GM23338 (cell line): ENCODE data around the gene NPDC1.

ENCODE experiments used
- CREB1 ChIP-seq: fragments of 250-450 bp; sonication (Bioruptor Pico); IDR thresholded peaks from 2 replicates; pipeline ENCODE4 v1.5.0; 2020; ENCODE audit warnings: low read depth, mild to moderate bottlenecking, moderate library complexity
- CTCF ChIP-seq, 2 experiments: fragments of 200-600 bp in 1 of 2; sonication (generic) in 1 of 2; conservative IDR thresholded peaks; 2 replicates each; pipeline versions ENCODE4 v1.5.1 to v1.6.1; 2016 to 2017; ENCODE audit warnings: antibody characterized with exemption in 2 of 2, low read depth in 2 of 2, mild to moderate bottlenecking in 2 of 2, moderate library complexity in 1 of 2
- EZH2 ChIP-seq: fragments of 200-600 bp; sonication (generic); IDR thresholded peaks from one replicate; pipeline ENCODE4 v1.8.0; 2017; ENCODE audit warnings: antibody characterized with exemption, mild to moderate bottlenecking, low read depth; ENCODE audit not compliant: unreplicated experiment
- EZH2phosphoT487 ChIP-seq: fragments of 200-600 bp; sonication (generic); IDR thresholded peaks from one replicate; pipeline ENCODE4 v1.8.1; 2018; ENCODE audit warnings: antibody characterized with exemption; ENCODE audit not compliant: unreplicated experiment
- JUNB ChIP-seq: IDR thresholded peaks from one replicate; pipeline ENCODE4 v1.6.1; 2016; ENCODE audit warnings: antibody characterized with exemption; ENCODE audit not compliant: unreplicated experiment
- POLR2AphosphoS5 ChIP-seq: IDR thresholded peaks from 2 replicates; pipeline ENCODE4 v1.6.1; 2016; ENCODE audit warnings: antibody characterized with exemption, low read depth
- STAT1 ChIP-seq: IDR thresholded peaks from one replicate; pipeline ENCODE4 v1.6.1; 2016; ENCODE audit warnings: antibody characterized with exemption; ENCODE audit not compliant: unreplicated experiment
- ZNF114 ChIP-seq: fragments of 250-450 bp; sonication (Bioruptor Pico); IDR thresholded peaks from 2 replicates; pipeline ENCODE4 v1.5.0; 2020; ENCODE audit warnings: mild to moderate bottlenecking, moderate library complexity
- ZNF331 ChIP-seq: fragments of 250-450 bp; sonication (Bioruptor Pico); IDR thresholded peaks from 2 replicates; pipeline ENCODE4 v1.5.0; 2020; ENCODE audit warnings: low read depth, mild to moderate bottlenecking, moderate library complexity
- TF ChIP-seq, protein P1 (sequence below): IDR thresholded peaks from one replicate; pipeline ENCODE4 v1.6.1; 2018; ENCODE audit warnings: antibody characterized with exemption; ENCODE audit not compliant: unreplicated experiment
- TF ChIP-seq, protein P2 (sequence below): IDR thresholded peaks from 2 replicates; pipeline ENCODE4 v1.6.1; 2016; ENCODE audit warnings: antibody characterized with exemption

DNA sequence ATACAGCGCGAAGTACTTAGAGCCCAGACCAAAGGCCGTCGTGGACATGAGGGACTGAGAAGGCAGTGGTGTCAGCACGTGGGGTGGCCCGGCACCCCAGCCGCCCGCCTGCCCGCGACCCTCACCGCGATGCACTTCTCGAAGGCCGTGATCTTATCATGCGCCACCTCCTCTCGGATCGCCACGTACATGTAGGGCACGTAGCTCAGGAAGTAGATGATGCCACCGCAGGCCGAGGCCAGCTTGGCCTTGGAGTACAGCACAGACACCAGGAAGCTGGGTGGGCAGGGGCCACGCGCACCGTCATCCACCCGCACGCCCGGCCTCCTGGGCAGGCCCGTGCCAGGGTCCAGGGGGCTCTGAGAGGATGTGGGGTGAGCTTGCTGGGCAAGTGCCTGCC, 28.9 kb downstream of the NPDC1 start:
- TF ChIP-seq EZH2phosphoT487 (no peak), CTCF (conservative IDR thresholded peaks at IDR 0.05; ENCODE audit: low read depth in 2 of 2) (no peak), EZH2 (no peak), POLR2AphosphoS5 (no peak), JUNB (no peak), CREB1 (CRISPR knock-in tag) (no peak), ZNF331 (no peak), STAT1 (no peak), ZNF114 (no peak)
- TF ChIP-seq, protein P1, sequence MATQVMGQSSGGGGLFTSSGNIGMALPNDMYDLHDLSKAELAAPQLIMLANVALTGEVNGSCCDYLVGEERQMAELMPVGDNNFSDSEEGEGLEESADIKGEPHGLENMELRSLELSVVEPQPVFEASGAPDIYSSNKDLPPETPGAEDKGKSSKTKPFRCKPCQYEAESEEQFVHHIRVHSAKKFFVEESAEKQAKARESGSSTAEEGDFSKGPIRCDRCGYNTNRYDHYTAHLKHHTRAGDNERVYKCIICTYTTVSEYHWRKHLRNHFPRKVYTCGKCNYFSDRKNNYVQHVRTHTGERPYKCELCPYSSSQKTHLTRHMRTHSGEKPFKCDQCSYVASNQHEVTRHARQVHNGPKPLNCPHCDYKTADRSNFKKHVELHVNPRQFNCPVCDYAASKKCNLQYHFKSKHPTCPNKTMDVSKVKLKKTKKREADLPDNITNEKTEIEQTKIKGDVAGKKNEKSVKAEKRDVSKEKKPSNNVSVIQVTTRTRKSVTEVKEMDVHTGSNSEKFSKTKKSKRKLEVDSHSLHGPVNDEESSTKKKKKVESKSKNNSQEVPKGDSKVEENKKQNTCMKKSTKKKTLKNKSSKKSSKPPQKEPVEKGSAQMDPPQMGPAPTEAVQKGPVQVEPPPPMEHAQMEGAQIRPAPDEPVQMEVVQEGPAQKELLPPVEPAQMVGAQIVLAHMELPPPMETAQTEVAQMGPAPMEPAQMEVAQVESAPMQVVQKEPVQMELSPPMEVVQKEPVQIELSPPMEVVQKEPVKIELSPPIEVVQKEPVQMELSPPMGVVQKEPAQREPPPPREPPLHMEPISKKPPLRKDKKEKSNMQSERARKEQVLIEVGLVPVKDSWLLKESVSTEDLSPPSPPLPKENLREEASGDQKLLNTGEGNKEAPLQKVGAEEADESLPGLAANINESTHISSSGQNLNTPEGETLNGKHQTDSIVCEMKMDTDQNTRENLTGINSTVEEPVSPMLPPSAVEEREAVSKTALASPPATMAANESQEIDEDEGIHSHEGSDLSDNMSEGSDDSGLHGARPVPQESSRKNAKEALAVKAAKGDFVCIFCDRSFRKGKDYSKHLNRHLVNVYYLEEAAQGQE, result no peak
- TF ChIP-seq, protein P2, sequence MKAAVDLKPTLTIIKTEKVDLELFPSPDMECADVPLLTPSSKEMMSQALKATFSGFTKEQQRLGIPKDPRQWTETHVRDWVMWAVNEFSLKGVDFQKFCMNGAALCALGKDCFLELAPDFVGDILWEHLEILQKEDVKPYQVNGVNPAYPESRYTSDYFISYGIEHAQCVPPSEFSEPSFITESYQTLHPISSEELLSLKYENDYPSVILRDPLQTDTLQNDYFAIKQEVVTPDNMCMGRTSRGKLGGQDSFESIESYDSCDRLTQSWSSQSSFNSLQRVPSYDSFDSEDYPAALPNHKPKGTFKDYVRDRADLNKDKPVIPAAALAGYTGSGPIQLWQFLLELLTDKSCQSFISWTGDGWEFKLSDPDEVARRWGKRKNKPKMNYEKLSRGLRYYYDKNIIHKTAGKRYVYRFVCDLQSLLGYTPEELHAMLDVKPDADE, result no peak
